ENCODE measurements around the gene PLPP1. TPM values are rescaled to one million over a fixed set of nuclear protein-coding genes. Genes with fewer than 3 reads are reported as not detected.

PLPP1 gene
- 7.9 and 10.6 TPM in 2 replicates for total RNA-seq
- long read RNA-seq, partial matches to known transcripts = 0 of 3 reads
- long read RNA-seq, other reads (novel, unspliced or antisense) = 2 of 3 reads

DNA sequence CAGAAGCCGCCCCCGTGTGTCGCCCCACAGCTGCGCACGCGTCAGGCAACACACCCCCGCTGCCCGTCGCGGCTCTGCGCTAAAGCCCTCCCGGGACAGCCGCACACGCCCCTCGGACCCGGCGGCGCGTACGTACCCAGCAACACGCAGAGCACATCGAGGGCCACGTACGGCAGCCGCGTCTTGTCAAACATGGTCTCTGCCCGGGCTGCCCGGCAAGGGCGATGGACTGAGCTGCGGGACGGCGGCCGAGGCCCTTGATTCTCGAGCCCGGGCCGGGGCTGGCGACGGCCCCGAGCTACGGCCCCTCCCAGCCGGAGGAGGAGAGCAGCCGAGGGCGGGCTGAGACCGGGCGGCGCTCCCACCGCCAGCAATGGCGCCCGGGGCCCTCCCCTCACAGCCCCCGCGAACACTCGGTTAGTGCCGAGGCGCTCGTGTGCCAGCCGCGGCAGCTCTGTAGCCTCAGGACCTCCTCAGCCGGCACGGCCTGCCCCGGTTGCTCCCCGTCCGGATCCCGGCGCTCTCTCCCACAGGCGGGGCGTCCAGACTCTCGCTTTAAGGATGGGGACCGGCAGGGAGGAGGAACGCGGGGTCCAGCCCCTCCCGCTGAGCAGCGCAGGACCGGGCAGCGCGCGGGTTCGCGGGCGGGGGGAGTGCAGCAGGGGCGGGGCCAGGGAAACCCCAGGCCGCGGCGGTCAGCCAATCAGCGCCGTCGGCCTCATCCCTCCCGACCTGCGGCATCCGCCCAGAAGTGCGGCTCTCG is at the start of gene PLPP1:
Gene PLPP1 (minus strand): TSS at position 529 of the 763 bp plus-strand sequence. CDS start 335 bp downstream, at position 194.
- TF ChIP-seq, protein P1, sequence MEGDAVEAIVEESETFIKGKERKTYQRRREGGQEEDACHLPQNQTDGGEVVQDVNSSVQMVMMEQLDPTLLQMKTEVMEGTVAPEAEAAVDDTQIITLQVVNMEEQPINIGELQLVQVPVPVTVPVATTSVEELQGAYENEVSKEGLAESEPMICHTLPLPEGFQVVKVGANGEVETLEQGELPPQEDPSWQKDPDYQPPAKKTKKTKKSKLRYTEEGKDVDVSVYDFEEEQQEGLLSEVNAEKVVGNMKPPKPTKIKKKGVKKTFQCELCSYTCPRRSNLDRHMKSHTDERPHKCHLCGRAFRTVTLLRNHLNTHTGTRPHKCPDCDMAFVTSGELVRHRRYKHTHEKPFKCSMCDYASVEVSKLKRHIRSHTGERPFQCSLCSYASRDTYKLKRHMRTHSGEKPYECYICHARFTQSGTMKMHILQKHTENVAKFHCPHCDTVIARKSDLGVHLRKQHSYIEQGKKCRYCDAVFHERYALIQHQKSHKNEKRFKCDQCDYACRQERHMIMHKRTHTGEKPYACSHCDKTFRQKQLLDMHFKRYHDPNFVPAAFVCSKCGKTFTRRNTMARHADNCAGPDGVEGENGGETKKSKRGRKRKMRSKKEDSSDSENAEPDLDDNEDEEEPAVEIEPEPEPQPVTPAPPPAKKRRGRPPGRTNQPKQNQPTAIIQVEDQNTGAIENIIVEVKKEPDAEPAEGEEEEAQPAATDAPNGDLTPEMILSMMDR (IDR thresholded peaks at IDR 0.05; ENCODE audit: unreplicated experiment) = no peak
- peak; percentile 85 for DNase-seq (ENCODE audit: low spot score, unreplicated experiment)
- Mint-ChIP-seq H3K27me3 (peaks cover 8% of the 10 kb centered on the region), H3K9me3 (ENCODE audit: low read depth) (no peaks in the 10 kb centered on the region), H3K27ac (peak within 1 kb of the TSS; percentile 80), H3K4me3 (ENCODE audit: low read depth) (peak within 1 kb of the TSS; percentile 85), H3K36me3 (ENCODE audit: insufficient read depth) (peaks cover 2% of the 10 kb centered on the region), H3K4me1 (ENCODE audit: low read depth) (peaks cover 13% of the 10 kb centered on the region)

DNA sequence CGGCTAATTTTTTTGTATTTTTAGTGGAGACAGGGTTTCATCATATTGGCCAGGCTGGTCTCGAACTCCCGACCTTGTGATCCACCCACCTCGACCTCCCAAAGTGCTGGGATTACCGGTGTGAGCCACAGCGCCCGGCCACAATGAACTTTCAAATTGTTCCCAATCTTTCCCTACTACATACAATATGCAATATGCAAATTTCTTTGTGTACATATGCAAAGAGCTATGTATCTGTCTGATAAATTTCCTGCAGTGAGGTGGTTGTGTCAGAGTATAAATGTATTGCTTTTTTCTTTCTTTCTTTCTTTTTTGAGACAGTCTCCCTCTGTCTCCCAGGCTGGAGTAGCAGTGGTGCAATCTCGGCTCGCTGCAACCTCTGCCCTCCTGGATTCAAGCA is 48.8 kb upstream of the PLPP1 start:
- H3K4me1 Mint-ChIP-seq (ENCODE audit: low read depth) = peaks cover 2% of the 10 kb centered on the region
- no peak overlapping the region for H3K27ac Mint-ChIP-seq
- H3K9me3 Mint-ChIP-seq (ENCODE audit: low read depth) = no peaks in the 10 kb centered on the region
- no peaks in the 10 kb centered on the region for H3K36me3 Mint-ChIP-seq (ENCODE audit: insufficient read depth)
- H3K4me3 Mint-ChIP-seq (ENCODE audit: low read depth) = no peak overlapping the region
- TF ChIP-seq, protein P1 (IDR thresholded peaks at IDR 0.05; ENCODE audit: unreplicated experiment) = no peak
- peaks cover 3% of the 10 kb centered on the region for H3K27me3 Mint-ChIP-seq
- DNase-seq (ENCODE audit: low spot score, unreplicated experiment) = no peak

DNA sequence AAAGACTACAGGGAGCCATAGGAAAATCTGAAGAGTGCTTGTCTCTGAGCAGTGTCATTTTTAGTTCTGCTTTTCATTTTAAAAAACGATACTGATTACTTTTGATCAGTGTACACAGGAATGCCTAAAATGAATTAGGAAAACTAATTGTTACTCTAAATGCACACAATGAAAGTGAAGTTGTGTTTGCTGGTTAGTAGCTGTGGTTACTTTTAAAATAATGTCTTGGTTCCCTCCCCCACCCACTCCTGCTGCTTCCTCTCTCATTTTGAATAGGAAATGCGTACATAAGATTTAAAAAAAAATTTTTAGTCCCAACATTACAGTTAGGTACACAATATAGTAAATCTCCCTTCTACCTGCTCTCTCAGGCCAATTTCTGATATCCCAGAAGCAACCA is 47.5 kb upstream of the PLPP1 start:
- peaks cover 6% of the 10 kb centered on the region for H3K27me3 Mint-ChIP-seq
- no peaks in the 10 kb centered on the region for H3K36me3 Mint-ChIP-seq (ENCODE audit: insufficient read depth)
- no peaks in the 10 kb centered on the region for H3K9me3 Mint-ChIP-seq (ENCODE audit: low read depth)
- H3K27ac Mint-ChIP-seq = no peak overlapping the region
- no peak overlapping the region for H3K4me3 Mint-ChIP-seq (ENCODE audit: low read depth)
- TF ChIP-seq, protein P1 (IDR thresholded peaks at IDR 0.05; ENCODE audit: unreplicated experiment) = no peak
- peaks cover 3% of the 10 kb centered on the region for H3K4me1 Mint-ChIP-seq (ENCODE audit: low read depth)
- no peak for DNase-seq (ENCODE audit: low spot score, unreplicated experiment)

DNA sequence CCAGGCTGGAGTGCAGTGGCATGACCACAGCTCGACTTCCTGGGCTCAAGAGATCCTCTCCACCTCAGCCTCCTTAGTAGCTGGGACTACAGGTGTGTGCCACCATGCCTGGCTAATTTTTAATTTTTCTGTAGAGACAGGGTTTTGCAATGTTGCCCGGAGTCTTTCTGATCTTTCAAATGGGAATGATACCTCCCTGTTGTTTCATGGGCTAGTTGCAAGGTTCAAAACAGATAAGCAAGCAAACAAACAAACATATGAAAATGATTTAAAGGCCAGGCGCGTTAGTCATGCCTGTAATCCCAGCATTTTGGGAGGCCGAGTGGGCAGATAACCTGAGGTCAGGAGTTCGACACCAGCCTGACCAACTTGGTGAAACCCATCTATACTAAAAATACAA is 45.3 kb upstream of the PLPP1 start:
- TF ChIP-seq, protein P1 (IDR thresholded peaks at IDR 0.05; ENCODE audit: unreplicated experiment) = no peak
- no peak overlapping the region for H3K27ac Mint-ChIP-seq
- no peaks in the 10 kb centered on the region for H3K36me3 Mint-ChIP-seq (ENCODE audit: insufficient read depth)
- H3K9me3 Mint-ChIP-seq (ENCODE audit: low read depth) = no peaks in the 10 kb centered on the region
- no peak overlapping the region for H3K4me3 Mint-ChIP-seq (ENCODE audit: low read depth)
- no peak for DNase-seq (ENCODE audit: low spot score, unreplicated experiment)
- H3K27me3 Mint-ChIP-seq = peaks cover 6% of the 10 kb centered on the region
- H3K4me1 Mint-ChIP-seq (ENCODE audit: low read depth) = peaks cover 3% of the 10 kb centered on the region

DNA sequence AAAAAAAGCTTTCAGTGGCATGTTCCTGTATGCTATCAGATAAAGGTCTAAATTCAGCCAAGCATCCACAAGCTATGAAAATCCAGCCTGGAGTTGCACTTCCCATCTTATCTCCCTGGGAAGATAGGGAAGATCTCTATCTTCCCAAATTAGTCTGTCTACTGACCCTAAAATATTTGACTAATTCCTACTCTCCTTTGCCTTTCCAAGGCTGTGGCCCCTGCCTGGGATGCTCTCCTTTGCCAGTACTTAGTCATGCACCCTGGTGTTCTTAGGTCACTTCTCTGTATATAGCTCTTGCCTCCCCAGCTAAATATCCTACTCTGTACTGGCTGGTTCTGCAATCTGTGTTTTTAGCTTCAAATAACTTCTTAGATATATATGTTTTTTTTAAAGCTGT is 44.0 kb upstream of the PLPP1 start:
- Mint-ChIP-seq H3K27ac (no peak overlapping the region), H3K36me3 (ENCODE audit: insufficient read depth) (no peaks in the 10 kb centered on the region), H3K27me3 (peaks cover 6% of the 10 kb centered on the region), H3K4me1 (ENCODE audit: low read depth) (peaks cover 3% of the 10 kb centered on the region), H3K4me3 (ENCODE audit: low read depth) (no peak overlapping the region), H3K9me3 (ENCODE audit: low read depth) (no peaks in the 10 kb centered on the region)
- DNase-seq (ENCODE audit: low spot score, unreplicated experiment) = no peak
- TF ChIP-seq, protein P1 (IDR thresholded peaks at IDR 0.05; ENCODE audit: unreplicated experiment) = no peak
